Left lung (tissue), 10 donors: ENCODE data around the gene CCNL2. TPM values are rescaled to one million over a fixed set of nuclear protein-coding genes. Genes with fewer than 3 reads are reported as not detected.

Experiments used
- ATAC-seq: fragments of 200-7000 bp; cut with Tn5 transposase; one replicate; pipeline ENCODE4 v1.9.1; 2020; ENCODE audit warnings: moderate library complexity
- DNase-seq, 4 donors: peaks; one replicate each; pipeline ENCODE4 v3.0.0-alpha.2; 2013 to 2020
- H3K27ac ChIP-seq, 2 donors: fragments of 200-600 bp; sonication (generic) in 1 of 2; one replicate each; pipeline versions ENCODE4 v1.5.0 to v1.8.0; 2020 to 2021
- H3K27me3 ChIP-seq, 2 donors: fragments of 200-600 bp; sonication (generic) in 1 of 2; one replicate each; pipeline versions ENCODE4 v1.5.0 to v1.8.0; 2020 to 2021
- H3K36me3 ChIP-seq, 2 donors: fragments of 200-600 bp; sonication (generic) in 1 of 2; one replicate each; pipeline versions ENCODE4 v1.5.0 to v1.8.0; 2020 to 2021
- H3K4me1 ChIP-seq, 2 donors: fragments of 200-600 bp; one replicate each; pipeline ENCODE4 v1.8.0; 2021
- H3K4me3 ChIP-seq, 2 donors: fragments of 200-600 bp; sonication (generic) in 1 of 2; one replicate each; pipeline versions ENCODE4 v1.5.0 to v1.8.0; 2020 to 2021; ENCODE audit warnings: mild to moderate bottlenecking in 1 of 2
- H3K9me3 ChIP-seq, 2 donors: fragments of 200-600 bp; sonication (generic) in 1 of 2; one replicate each; pipeline versions ENCODE4 v1.5.0 to v1.8.0; 2020 to 2021
- intact Hi-C, 2 donors: fragments of 100-400 bp; cut with DNase I; formaldehyde crosslinking; loops; one replicate each; pipeline versions ENCODE4 v1.11.2 to v1.14.2; 2022
- polyA plus RNA-seq, 6 donors: library from polyadenylated mRNA; unstranded; fragments of 120-200 nt; gene quantifications; one replicate each; pipeline ENCODE4 v1.2.1, GENCODE V29; 2013; ENCODE audit not compliant: insufficient read length in 6 of 6
- total RNA-seq, 2 donors: library from RNA; stranded (reverse); fragmentation: NEBNext Ultra II Directional; extraction: Animal tissue kit (Norgen Biotek cat#: 25700); gene quantifications; one replicate each; pipeline ENCODE4 v1.2.1, GENCODE V29; 2021
- TF ChIP-seq, protein P1 (sequence below), 2 donors: fragments of 200-600 bp; sonication (generic) in 1 of 2; IDR thresholded peaks; one replicate each; pipeline versions ENCODE4 v1.5.0 to v1.8.0; 2021; ENCODE audit warnings: antibody characterized with exemption in 2 of 2
- donor health status: DM: no; HTN: yes; CAD: no.
- donor health status: DM: no; HTN: no; CAD: no.

Gene CCNL2
- total and polyA plus RNA-seq, 8 donors = 142 to 405 (median 310) TPM

DNA sequence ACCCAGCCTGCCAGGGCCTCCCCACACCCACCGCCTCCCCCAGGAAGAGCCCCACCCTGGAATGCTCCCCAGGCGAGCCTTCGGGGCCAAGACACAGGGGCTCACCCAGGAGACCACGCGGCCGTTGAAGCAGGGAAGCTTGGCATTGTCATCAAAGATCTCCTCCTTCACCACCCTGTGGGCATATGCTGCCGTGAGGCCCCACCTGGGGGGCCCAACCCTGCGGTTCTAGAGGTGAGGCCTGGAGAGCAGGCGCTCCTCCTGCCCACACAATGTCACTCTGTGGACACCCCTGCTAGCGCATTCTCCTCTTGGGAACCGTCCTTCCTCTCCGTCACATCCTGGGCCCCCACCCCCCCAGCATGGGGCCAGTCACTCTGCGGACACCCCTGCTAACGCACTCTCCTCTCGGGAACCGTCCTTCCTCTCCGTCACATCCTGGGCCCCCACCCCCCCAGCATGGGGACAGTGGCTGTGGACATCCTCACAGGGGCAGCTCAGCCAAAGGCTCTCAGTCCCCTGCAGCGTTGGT lies 56.5 kb downstream of the CCNL2 start:
- intact Hi-C loops = no loop called here
- TF ChIP-seq, protein P1, sequence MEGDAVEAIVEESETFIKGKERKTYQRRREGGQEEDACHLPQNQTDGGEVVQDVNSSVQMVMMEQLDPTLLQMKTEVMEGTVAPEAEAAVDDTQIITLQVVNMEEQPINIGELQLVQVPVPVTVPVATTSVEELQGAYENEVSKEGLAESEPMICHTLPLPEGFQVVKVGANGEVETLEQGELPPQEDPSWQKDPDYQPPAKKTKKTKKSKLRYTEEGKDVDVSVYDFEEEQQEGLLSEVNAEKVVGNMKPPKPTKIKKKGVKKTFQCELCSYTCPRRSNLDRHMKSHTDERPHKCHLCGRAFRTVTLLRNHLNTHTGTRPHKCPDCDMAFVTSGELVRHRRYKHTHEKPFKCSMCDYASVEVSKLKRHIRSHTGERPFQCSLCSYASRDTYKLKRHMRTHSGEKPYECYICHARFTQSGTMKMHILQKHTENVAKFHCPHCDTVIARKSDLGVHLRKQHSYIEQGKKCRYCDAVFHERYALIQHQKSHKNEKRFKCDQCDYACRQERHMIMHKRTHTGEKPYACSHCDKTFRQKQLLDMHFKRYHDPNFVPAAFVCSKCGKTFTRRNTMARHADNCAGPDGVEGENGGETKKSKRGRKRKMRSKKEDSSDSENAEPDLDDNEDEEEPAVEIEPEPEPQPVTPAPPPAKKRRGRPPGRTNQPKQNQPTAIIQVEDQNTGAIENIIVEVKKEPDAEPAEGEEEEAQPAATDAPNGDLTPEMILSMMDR (IDR thresholded peaks at IDR 0.05) = no peak
- ATAC-seq (no peak), DNase-seq (no peak)
- Histone ChIP-seq H3K9me3 (no peaks in the 10 kb centered on the region), H3K27me3 (no peaks in the 10 kb centered on the region), H3K4me1 (peaks cover 21 to 39% of the 10 kb centered on the region in 2 donors), H3K27ac (no peak overlapping the region), H3K36me3 (peaks cover 0 to 41% of the 10 kb centered on the region in 2 donors), H3K4me3 (no peak overlapping the region)

DNA sequence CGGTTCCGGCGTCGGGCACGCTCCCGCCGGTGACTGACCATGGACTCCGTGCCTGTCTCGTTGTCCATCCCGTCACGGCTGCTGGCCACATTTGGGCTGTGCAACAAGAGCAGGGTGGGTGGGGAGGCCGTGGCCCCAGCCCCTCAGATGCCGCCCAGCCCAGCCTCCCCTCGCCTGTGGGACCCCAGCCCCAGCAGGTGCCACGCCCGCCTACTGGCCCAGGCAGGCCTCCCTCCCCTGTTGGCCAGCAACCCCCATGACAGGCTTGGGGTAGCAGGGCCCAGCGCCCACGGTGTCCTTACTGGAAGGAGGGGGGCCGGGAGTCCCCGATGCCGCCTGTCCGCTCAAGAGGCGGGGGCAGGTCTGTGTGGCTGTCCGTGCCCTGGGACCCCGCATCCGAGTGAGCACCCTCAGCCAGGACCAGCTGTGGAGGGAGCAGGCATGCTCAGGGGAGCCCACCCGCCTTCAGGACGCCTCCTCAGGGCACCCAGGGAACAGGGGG lies 57.0 kb downstream of the CCNL2 start:
- intact Hi-C loops = no loop called here
- H3K4me1 ChIP-seq = peaks cover 18 to 34% of the 10 kb centered on the region in 2 donors
- H3K27ac ChIP-seq = no peak overlapping the region
- no peak for ATAC-seq
- no peak for DNase-seq
- H3K4me3 ChIP-seq = no peak overlapping the region
- peaks cover 0 to 46% of the 10 kb centered on the region in 2 donors for H3K36me3 ChIP-seq
- no peaks in the 10 kb centered on the region for H3K27me3 ChIP-seq
- no peaks in the 10 kb centered on the region for H3K9me3 ChIP-seq
- TF ChIP-seq, protein P1 (IDR thresholded peaks at IDR 0.05) = no peak

DNA sequence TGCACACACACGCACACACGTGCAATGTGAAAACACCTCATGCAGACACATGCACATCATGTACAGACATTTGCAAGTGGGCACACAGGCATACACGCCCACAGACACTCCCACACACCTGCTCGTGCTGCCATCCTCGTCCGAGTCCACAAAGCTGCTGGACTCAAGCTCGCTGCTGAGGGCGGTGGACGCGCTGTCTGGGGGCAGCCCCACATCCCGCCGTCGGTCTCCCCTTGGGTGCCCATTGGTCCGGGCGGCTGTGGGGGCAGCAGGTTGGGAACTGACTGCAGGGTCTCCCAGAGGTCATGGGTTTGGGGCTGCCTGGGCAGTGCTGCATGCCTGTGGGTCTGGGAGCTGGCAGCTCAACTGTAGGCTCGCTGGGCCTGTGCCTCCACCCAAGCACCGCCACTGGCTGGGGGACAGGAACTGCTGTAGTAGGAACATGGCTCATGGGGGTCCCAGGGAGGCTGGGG lies 57.5 kb downstream of the CCNL2 start:
- Histone ChIP-seq H3K27me3 (no peaks in the 10 kb centered on the region), H3K27ac (no peak overlapping the region), H3K4me3 (no peak overlapping the region), H3K4me1 (peaks cover 13 to 28% of the 10 kb centered on the region in 2 donors), H3K36me3 (peaks cover 0 to 51% of the 10 kb centered on the region in 2 donors), H3K9me3 (no peaks in the 10 kb centered on the region)
- TF ChIP-seq, protein P1 (IDR thresholded peaks at IDR 0.05) = no peak
- intact Hi-C loops = no loop called here
- ATAC-seq = no peak
- DNase-seq = no peak

DNA sequence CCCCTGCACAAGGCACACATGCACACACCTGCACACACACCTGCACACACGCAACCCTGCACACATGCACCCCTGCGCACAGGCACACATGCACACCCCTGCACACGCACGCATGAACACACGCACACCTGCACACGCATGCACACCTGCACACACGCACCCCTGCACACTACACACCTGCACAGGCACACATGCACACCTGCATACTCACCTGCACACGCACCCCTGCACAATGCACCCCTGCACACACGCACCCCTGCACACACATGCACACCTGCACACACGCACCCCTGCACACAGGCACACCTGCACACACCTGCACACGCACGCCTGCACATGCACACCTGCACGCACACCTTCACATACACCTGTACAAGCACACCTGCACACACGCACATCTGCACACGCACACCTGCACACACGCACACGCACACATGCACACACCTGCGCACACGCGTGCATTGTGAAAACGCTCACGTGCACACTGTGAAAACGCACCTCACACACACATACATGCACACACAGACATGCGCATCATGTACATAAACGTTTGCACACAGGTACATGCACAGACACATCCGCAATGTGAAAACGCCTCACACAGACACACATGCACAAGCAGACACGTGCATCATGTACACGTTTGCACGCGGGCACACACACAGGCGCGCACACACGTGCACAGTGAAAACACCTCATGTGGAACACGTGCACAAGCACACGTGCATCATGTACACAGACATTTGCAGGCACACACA lies 58.2 kb downstream of the CCNL2 start:
- DNase-seq (no peak), ATAC-seq (no peak)
- Histone ChIP-seq H3K27me3 (no peaks in the 10 kb centered on the region), H3K36me3 (peaks cover 0 to 57% of the 10 kb centered on the region in 2 donors), H3K27ac (no peak overlapping the region), H3K9me3 (no peaks in the 10 kb centered on the region), H3K4me3 (no peak overlapping the region), H3K4me1 (peaks cover 8 to 22% of the 10 kb centered on the region in 2 donors)
- intact Hi-C loops = no loop called here
- TF ChIP-seq, protein P1 (IDR thresholded peaks at IDR 0.05) = no peak

DNA sequence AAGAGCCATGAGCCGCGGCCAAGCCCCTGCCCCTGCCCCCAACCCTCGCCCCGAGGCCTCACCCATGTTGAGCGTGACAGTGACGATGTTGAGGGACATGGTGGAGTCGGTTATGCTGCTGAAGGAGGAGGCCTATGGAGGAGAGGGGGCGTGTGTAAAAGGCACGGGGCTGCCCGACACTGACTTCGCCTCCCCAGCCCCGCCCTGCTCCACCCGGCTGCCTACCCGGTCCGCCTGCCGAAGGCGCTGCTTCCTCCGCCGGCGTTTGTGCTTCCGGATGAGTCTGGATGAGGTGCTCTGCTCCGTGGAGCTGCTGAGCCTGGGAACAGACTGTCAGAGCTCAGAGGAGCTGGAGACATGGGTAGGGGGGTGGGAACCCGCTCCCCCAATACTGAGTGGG lies 59.0 kb downstream of the CCNL2 start:
- no peak for ATAC-seq
- H3K36me3 ChIP-seq = peaks cover 0 to 65% of the 10 kb centered on the region in 2 donors
- no peaks in the 10 kb centered on the region for H3K9me3 ChIP-seq
- peaks cover 1 to 14% of the 10 kb centered on the region in 2 donors for H3K4me1 ChIP-seq
- TF ChIP-seq, protein P1 (IDR thresholded peaks at IDR 0.05) = no peak
- intact Hi-C loops = no loop called here
- no peaks in the 10 kb centered on the region for H3K27me3 ChIP-seq
- DNase-seq = no peak
- no peak overlapping the region for H3K4me3 ChIP-seq
- no peak overlapping the region for H3K27ac ChIP-seq
